Panc1 (cell line): ENCODE results near the gene RAD51D.

Experiments used
- CTCF ChIP-seq: fragments of 450-650 bp; IDR thresholded peaks from 2 replicates; pipeline ENCODE4 v1.5.1; 2017; ENCODE audit warnings: mild to moderate bottlenecking
- POLR2AphosphoS5 ChIP-seq: IDR thresholded peaks from 2 replicates; pipeline ENCODE4 v1.6.1; 2012; ENCODE audit warnings: mild to moderate bottlenecking, low read depth, low read length, moderate library complexity
- SIN3A ChIP-seq: IDR thresholded peaks from 2 replicates; pipeline ENCODE4 v1.6.1; 2012; ENCODE audit warnings: low read depth, mild to moderate bottlenecking, low read length, moderate library complexity, borderline replicate concordance; ENCODE audit not compliant: insufficient read depth
- TCF7L2 ChIP-seq: IDR thresholded peaks from 2 replicates; pipeline ENCODE4 v1.6.1; 2011; ENCODE audit warnings: mild to moderate bottlenecking, low read depth, low read length, inconsistent platforms
- TF ChIP-seq, protein P1 (sequence below), 2 experiments: IDR thresholded peaks; 2 replicates each; pipeline ENCODE4 v1.6.1; 2011 to 2012; ENCODE audit warnings: low read depth in 2 of 2, control low read depth in 1 of 2, low read length in 1 of 2, mild to moderate bottlenecking in 1 of 2, moderate library complexity in 1 of 2; ENCODE audit not compliant: insufficient read depth in 1 of 2

- TF ChIP-seq, protein P1, sequence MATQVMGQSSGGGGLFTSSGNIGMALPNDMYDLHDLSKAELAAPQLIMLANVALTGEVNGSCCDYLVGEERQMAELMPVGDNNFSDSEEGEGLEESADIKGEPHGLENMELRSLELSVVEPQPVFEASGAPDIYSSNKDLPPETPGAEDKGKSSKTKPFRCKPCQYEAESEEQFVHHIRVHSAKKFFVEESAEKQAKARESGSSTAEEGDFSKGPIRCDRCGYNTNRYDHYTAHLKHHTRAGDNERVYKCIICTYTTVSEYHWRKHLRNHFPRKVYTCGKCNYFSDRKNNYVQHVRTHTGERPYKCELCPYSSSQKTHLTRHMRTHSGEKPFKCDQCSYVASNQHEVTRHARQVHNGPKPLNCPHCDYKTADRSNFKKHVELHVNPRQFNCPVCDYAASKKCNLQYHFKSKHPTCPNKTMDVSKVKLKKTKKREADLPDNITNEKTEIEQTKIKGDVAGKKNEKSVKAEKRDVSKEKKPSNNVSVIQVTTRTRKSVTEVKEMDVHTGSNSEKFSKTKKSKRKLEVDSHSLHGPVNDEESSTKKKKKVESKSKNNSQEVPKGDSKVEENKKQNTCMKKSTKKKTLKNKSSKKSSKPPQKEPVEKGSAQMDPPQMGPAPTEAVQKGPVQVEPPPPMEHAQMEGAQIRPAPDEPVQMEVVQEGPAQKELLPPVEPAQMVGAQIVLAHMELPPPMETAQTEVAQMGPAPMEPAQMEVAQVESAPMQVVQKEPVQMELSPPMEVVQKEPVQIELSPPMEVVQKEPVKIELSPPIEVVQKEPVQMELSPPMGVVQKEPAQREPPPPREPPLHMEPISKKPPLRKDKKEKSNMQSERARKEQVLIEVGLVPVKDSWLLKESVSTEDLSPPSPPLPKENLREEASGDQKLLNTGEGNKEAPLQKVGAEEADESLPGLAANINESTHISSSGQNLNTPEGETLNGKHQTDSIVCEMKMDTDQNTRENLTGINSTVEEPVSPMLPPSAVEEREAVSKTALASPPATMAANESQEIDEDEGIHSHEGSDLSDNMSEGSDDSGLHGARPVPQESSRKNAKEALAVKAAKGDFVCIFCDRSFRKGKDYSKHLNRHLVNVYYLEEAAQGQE (IDR thresholded peaks at IDR 0.05; ENCODE audit: insufficient read depth in 1 of 2, low read depth in 2 of 2, low read length in 1 of 2) = no peak
- TF ChIP-seq CTCF (no peak), POLR2AphosphoS5 (no peak), TCF7L2 (no peak), SIN3A (no peak)
These were observed 68.5 kb downstream of the RAD51D start for GRCh38 chr17:35051183-35051578.
